ENCODE results near the gene RAD51AP2. TPM values are rescaled to one million over a fixed set of nuclear protein-coding genes. Genes with fewer than 3 reads are reported as not detected.
A peak's percentile ranks its signal among the peaks of the same experiment; 100 is the strongest.

RAD51AP2 gene
- total and polyA plus RNA-seq, 2 of the 13 experiments (the other 11 are each of a cell fraction or from before 2014, with no cell fraction given), result 0.11 to 0.12 TPM

DNA sequence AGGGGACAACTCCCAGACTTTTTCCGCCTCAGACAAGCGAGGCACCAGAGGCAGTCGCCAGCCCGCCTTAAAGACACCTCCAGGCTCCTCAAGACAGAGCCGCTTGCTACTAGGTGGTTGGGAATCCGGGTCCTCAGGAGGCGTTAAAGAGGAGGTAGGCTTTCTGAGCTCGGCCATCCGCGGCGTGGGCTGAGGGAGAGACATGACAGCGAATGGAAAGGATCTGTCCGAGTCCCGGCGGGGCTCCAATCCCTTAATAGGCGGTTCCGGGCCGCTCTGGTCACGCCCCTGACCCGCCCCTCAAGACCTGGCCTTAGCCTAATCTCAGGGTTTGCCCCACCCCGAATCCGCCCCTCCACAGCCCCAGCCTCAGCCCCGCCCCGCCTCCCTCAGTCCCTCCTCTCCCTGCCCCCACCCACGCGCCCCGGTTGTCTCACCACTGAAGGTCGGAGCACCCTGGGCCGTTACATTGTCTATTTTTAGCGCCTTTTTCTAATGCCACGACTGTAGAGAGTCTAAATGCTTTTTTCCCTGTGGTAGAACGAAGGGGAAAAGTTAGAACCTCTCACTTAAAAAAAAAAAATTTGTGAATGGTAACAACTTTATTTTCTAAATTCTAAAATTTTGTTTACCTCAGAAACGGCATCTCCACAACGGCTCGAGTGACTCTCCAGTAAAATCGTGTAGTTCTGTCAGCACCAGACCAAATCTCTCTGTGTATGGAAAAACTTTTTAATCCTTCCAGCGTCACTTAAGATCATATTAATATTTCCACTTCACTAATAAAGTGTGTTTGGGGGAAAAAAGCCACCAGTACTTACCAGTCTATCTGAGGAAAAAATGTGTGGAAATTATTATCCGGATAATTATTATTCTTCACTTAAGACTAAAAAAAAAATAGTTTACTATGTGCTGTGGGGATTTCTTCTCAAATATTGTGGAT, at the start of gene RAD51AP2 (continued):
- TF ChIP-seq NFIB (CRISPR knock-in tag; IDR thresholded peaks at IDR 0.05; ENCODE audit: borderline replicate concordance), result no peak
- no peak for TF ChIP-seq ONECUT2 (CRISPR knock-in tag; IDR thresholded peaks at IDR 0.05)
- no peak for TF ChIP-seq KLF6 (CRISPR knock-in tag; IDR thresholded peaks at IDR 0.05)
- no peak for TF ChIP-seq MYC (CRISPR knock-in tag; IDR thresholded peaks at IDR 0.05; ENCODE audit: borderline replicate concordance)
- TF ChIP-seq BCL3 (CRISPR knock-in tag; IDR thresholded peaks at IDR 0.05), result 0 out of 2 replicates have a peak, but pooled peaks have one; percentile 45
- TF ChIP-seq ZBTB33 (CRISPR knock-in tag; IDR thresholded peaks at IDR 0.05), result no peak
- no peak for TF ChIP-seq IRX3 (CRISPR knock-in tag; IDR thresholded peaks at IDR 0.05; ENCODE audit: borderline replicate concordance, low read depth)
- no peak for TF ChIP-seq ZNF704 (CRISPR knock-in tag; IDR thresholded peaks at IDR 0.05; ENCODE audit: borderline replicate concordance)
- no peak for TF ChIP-seq KDM5A (IDR thresholded peaks at IDR 0.05; ENCODE audit: borderline replicate concordance, low read length)
- TF ChIP-seq ZFX (CRISPR knock-in tag; IDR thresholded peaks at IDR 0.05; ENCODE audit: low read depth), result peak; percentile 22; the same call in 1 of the 2 replicates
- no peak for TF ChIP-seq KLF15 (CRISPR knock-in tag; IDR thresholded peaks at IDR 0.05; ENCODE audit: borderline replicate concordance)
- no peak for TF ChIP-seq ZNF792 (CRISPR knock-in tag; IDR thresholded peaks at IDR 0.05)
- TF ChIP-seq SMAD3 (CRISPR knock-in tag; IDR thresholded peaks at IDR 0.05), result no peak
- no peak for TF ChIP-seq MBNL3 (CRISPR knock-in tag; conservative IDR thresholded peaks at IDR 0.05)
- no peak for TF ChIP-seq HNRNPL (IDR thresholded peaks at IDR 0.05; ENCODE audit: low read depth, low read length)
- no peak for TF ChIP-seq NR2F6 (IDR thresholded peaks at IDR 0.05)
- no peak for TF ChIP-seq NR2F6 (CRISPR knock-in tag; IDR thresholded peaks at IDR 0.05)
- 0 out of 2 replicates have a peak, but pooled peaks have one; percentile 50 for TF ChIP-seq MXD1 (CRISPR knock-in tag; IDR thresholded peaks at IDR 0.05)
- no peak for TF ChIP-seq ATF1 (CRISPR knock-in tag; IDR thresholded peaks at IDR 0.05)
- TF ChIP-seq, protein P1, sequence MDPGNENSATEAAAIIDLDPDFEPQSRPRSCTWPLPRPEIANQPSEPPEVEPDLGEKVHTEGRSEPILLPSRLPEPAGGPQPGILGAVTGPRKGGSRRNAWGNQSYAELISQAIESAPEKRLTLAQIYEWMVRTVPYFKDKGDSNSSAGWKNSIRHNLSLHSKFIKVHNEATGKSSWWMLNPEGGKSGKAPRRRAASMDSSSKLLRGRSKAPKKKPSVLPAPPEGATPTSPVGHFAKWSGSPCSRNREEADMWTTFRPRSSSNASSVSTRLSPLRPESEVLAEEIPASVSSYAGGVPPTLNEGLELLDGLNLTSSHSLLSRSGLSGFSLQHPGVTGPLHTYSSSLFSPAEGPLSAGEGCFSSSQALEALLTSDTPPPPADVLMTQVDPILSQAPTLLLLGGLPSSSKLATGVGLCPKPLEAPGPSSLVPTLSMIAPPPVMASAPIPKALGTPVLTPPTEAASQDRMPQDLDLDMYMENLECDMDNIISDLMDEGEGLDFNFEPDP (CRISPR knock-in tag; conservative IDR thresholded peaks at IDR 0.05), result no peak
- peak; percentile 70 for TF ChIP-seq ZNF883 (CRISPR knock-in tag; IDR thresholded peaks at IDR 0.05; ENCODE audit: not compliant biosample characterization)
- no peak for TF ChIP-seq ZKSCAN8 (CRISPR knock-in tag; IDR thresholded peaks at IDR 0.05; ENCODE audit: borderline replicate concordance)
- no peak for TF ChIP-seq ZNF430 (CRISPR knock-in tag; IDR thresholded peaks at IDR 0.05)

Data from HepG2 (cell line).